Measurements from ENCODE around the gene LDB1.
A peak's percentile ranks its signal among the peaks of the same experiment; 100 is the strongest.

The LDB1 gene

DNA sequence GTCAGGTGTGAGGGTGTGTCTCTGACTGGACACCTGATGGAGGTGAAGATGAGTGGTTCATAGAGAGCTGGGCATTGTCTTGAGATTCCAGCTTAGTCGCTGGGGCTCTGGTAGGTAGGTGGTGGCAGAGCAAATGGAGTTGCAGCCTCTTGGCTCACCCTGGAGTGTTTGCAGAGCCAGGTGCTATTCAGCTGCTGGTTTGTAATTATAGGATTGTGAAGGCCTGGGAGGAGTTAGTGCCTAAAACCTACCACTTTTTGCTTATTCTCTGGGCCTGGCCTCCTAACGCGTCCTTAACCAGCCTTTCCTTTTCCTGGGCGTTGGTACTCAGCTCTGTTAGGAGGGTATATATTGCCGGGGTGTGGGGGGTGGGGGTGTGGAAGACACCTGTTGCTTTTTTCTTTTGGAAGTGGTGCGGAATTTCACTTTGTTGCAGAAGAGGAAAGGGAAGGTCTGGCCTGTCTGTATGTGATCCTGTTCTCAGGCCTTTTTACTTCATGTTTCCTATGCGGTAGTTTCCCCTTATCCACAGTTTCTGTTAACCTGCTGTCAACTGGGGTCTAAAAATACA is 15.9 kb upstream of the LDB1 start:
- H3K4me3 ChIP-seq (ENCODE audit: low read length): no peak overlapping the region
- DNase-seq (ENCODE audit: low read depth): no peak
- TF ChIP-seq CTCF (IDR thresholded peaks at IDR 0.05; ENCODE audit: insufficient read depth, low read depth, low read length, missing control alignments): no peak

- no peak for DNase-seq (ENCODE audit: low read depth)
Observed at GRCh38 chr10:102134416-102134815, 14.2 kb upstream of the LDB1 start.

DNA sequence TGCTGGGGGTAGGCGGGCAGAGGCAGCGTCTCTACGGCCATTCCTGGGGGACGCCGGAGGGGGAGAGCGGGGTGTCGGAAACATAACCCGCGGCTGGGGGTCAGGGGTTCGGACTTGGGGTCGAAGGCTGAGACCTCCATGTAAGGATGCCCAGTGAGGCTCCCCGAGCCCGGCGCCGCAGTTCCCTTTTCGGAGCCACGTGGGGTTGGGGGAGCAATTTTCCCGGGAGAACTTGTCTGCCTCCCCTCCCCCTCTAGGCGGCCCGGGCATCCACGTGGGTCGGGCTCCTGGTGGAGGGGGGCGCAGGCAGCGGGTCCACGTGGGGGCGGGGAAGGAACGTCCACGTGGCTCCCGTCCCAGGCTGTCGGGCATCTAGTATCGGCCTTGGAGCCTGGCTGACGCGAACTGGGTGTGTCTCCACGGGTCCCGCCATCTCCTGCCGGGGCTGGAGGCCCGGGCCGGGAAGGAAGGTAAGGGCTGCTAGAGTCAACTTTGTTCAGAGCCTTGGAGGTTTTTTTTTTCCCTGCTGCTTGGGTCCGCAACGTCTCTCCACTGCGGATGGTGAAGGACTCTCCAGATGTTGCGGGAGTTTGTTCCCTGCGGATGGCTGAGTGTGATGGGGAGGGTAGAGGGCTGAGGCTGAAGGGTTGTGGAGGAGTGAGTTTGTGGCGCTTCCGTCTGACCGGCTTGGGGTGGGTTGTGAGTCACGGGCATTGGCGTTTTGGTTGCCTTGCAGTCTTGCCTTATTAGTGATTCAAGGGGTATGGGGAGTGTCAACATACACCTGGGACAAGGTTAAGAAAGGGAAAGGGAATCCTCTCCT is 13.4 kb upstream of the LDB1 start:
- DNase-seq (ENCODE audit: low read depth): peak; percentile 93
- no peak for TF ChIP-seq CTCF (IDR thresholded peaks at IDR 0.05; ENCODE audit: insufficient read depth, low read depth, low read length, missing control alignments)
- peak overlapping the region; percentile 96 for H3K4me3 ChIP-seq (ENCODE audit: low read length)

More at GRCh38 chr10:102134416-102134815, 14.2 kb upstream of the LDB1 start:
- TF ChIP-seq CTCF (IDR thresholded peaks at IDR 0.05; ENCODE audit: insufficient read depth, low read depth, low read length, missing control alignments): no peak
- peak overlapping the region; percentile 96 for H3K4me3 ChIP-seq (ENCODE audit: low read length)

GRCh38 chr10:102132563-102133372 is 12.6 kb upstream of the LDB1 start, which contains the start of gene PPRC1:
PPRC1 (plus strand) TSS chr10:102133040; CDS start chr10:102133069, 29 bp downstream.
- DNase-seq (ENCODE audit: low read depth): peak; percentile 99
- peak; percentile 94 for TF ChIP-seq CTCF (IDR thresholded peaks at IDR 0.05; ENCODE audit: insufficient read depth, low read depth, low read length, missing control alignments)
- H3K4me3 ChIP-seq (ENCODE audit: low read length): peak within 1 kb of the TSS; percentile 96

- no peak for TF ChIP-seq CTCF (IDR thresholded peaks at IDR 0.05; ENCODE audit: insufficient read depth, low read depth, low read length, missing control alignments)
- DNase-seq (ENCODE audit: low read depth): no peak
- H3K4me3 ChIP-seq (ENCODE audit: low read length): peak overlapping the region; percentile 96
Observed at GRCh38 chr10:102132193-102132562, 12.0 kb upstream of the LDB1 start.

DNA sequence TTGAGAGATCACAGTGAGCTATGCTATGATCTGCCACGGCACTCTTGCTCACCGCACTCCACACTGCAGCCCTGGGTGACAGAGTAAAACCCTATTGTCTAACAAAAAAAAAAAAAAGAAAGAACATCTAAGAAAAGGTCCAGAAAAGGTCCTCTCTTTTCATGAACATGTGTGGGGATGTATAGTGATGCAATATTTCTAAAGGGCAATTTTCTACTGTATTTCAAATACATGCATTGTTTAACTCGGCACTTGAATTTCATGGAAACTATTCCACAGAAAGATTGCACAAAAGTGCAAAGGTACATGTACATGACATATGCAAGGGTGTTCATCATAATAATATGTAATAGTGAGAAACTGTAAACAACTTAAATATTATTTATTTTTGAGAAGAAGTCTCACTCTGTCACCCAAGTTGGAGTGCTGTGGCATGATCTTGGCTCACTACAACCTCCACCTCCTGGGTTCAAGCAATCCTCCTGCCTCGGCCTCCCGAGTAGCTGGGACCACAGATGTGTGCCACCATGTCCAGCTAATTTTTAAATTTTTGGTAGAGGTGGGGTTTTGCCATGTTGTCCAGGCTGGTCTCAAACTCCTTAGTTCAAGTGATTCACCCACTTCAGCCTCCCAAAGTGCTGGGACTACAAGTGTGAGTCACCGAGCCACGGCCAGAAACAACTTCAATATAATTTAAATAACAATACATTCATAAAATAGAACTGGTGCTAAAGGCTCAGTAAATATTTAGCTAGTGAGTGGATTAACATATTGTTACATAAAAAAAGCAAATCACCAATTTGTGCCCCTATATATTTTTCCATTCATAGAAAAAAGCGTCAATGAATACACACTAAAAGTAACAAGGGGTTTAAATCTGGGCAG is 11.4 kb upstream of the LDB1 start:
- no peak overlapping the region for H3K4me3 ChIP-seq (ENCODE audit: low read length)
- no peak for TF ChIP-seq CTCF (IDR thresholded peaks at IDR 0.05; ENCODE audit: insufficient read depth, low read depth, low read length, missing control alignments)
- DNase-seq (ENCODE audit: low read depth): peak; percentile 86

Data from epithelial cell of esophagus (primary cell).